Liver (tissue), 9 donors: Measurements from ENCODE around the gene CD163. TPM values are rescaled to one million over a fixed set of nuclear protein-coding genes. Genes with fewer than 3 reads are reported as not detected.

Source experiments
- DNase-seq: peaks from one replicate; pipeline ENCODE4 v3.0.0-alpha.2; 2017; ENCODE audit warnings: low spot score
- H3K27ac ChIP-seq, 2 donors: one replicate each; pipeline ENCODE4 v1.7.0; 2013; ENCODE audit warnings: inconsistent platforms in 2 of 2, low read length in 2 of 2, control low read depth in 1 of 2, low read depth in 1 of 2, mild to moderate bottlenecking in 1 of 2
- H3K27me3 ChIP-seq, 4 donors: one replicate each; pipeline versions ENCODE4 v1.6.1 to v1.7.0; 2013; ENCODE audit warnings: low read length in 3 of 4, inconsistent platforms in 1 of 4, mild to moderate bottlenecking in 1 of 4, moderate library complexity in 1 of 4; ENCODE audit not compliant: control insufficient read depth in 4 of 4, insufficient read depth in 4 of 4
- H3K36me3 ChIP-seq, 4 donors: one replicate each; pipeline versions ENCODE4 v1.6.1 to v1.7.0; 2013; ENCODE audit warnings: low read length in 3 of 4, mild to moderate bottlenecking in 3 of 4, low read depth in 1 of 4, moderate library complexity in 1 of 4; ENCODE audit not compliant: control insufficient read depth in 4 of 4, insufficient read depth in 3 of 4
- H3K4me1 ChIP-seq, 4 donors: one replicate each; pipeline versions ENCODE4 v1.6.1 to v1.7.0; 2013; ENCODE audit warnings: low read length in 3 of 4, mild to moderate bottlenecking in 3 of 4, moderate library complexity in 1 of 4; ENCODE audit not compliant: control insufficient read depth in 4 of 4, insufficient read depth in 4 of 4
- H3K4me3 ChIP-seq, 3 donors: one replicate each; pipeline versions ENCODE4 v1.6.1 to v1.7.0; 2013; ENCODE audit warnings: low read length in 3 of 3, control low read depth in 1 of 3, low read depth in 1 of 3, mild to moderate bottlenecking in 1 of 3
- H3K9ac ChIP-seq, 2 donors: one replicate each; pipeline ENCODE4 v1.7.0; 2013; ENCODE audit warnings: low read length in 2 of 2, mild to moderate bottlenecking in 2 of 2, moderate library complexity in 2 of 2, control low read depth in 1 of 2, low read depth in 1 of 2
- H3K9me3 ChIP-seq, 4 donors: one replicate each; pipeline versions ENCODE4 v1.6.1 to v1.7.0; 2013; ENCODE audit warnings: low read length in 3 of 4; ENCODE audit not compliant: control insufficient read depth in 4 of 4
- FOXA1 ChIP-seq: IDR thresholded peaks from 2 replicates; pipeline ENCODE4 v1.6.1; 2016; ENCODE audit warnings: antibody characterized with exemption
- FOXA2 ChIP-seq: IDR thresholded peaks from 2 replicates; pipeline ENCODE4 v1.6.1; 2016; ENCODE audit warnings: antibody characterized with exemption
- GABPA ChIP-seq, 2 donors: IDR thresholded peaks in 1 of 2; conservative IDR thresholded peaks in 1 of 2; 2 replicates each; pipeline ENCODE4 v1.6.1; 2016; ENCODE audit warnings: antibody characterized with exemption in 2 of 2, mild to moderate bottlenecking in 1 of 2, moderate library complexity in 1 of 2
- HNF4A ChIP-seq, 2 donors: conservative IDR thresholded peaks; 2 replicates each; pipeline ENCODE4 v1.6.1; 2016; ENCODE audit warnings: antibody characterized with exemption in 2 of 2, mild to moderate bottlenecking in 2 of 2
- HNF4G ChIP-seq: IDR thresholded peaks from 2 replicates; pipeline ENCODE4 v1.6.1; 2016; ENCODE audit warnings: antibody characterized with exemption
- NR2F2 ChIP-seq: IDR thresholded peaks from 2 replicates; pipeline ENCODE4 v1.6.1; 2016; ENCODE audit warnings: antibody characterized with exemption
- RXRA ChIP-seq, 2 donors: IDR thresholded peaks; 2 replicates each; pipeline ENCODE4 v1.6.1; 2017 to 2018; ENCODE audit warnings: antibody characterized with exemption in 2 of 2, mild to moderate bottlenecking in 1 of 2
- SP1 ChIP-seq: IDR thresholded peaks from 2 replicates; pipeline ENCODE4 v1.6.1; 2018; ENCODE audit warnings: antibody characterized with exemption, mild to moderate bottlenecking
- TAF1 ChIP-seq: conservative IDR thresholded peaks from 2 replicates; pipeline ENCODE4 v1.6.1; 2016; ENCODE audit warnings: antibody characterized with exemption, mild to moderate bottlenecking
- YY1 ChIP-seq: IDR thresholded peaks from 2 replicates; pipeline ENCODE4 v1.6.1; 2016; ENCODE audit warnings: antibody characterized with exemption, mild to moderate bottlenecking
- WGBS: extraction: QIAGEN DNeasy Blood & Tissue Kit; methylation state at CpG from one replicate; pipeline ENCODE4 v1.1.7; 2013; 5-methylcytosine and 5-hydroxymethylcytosine counted together
- polyA plus RNA-seq, 2 donors: library from polyadenylated mRNA; stranded (reverse) in 1 of 2; unstranded in 1 of 2; fragments of 200-250 nt in 1 of 2; fragments of >200 nt in 1 of 2; fragmentation: Nextera tagmentation in 1 of 2; extraction: Ambion mirVana in 1 of 2; gene quantifications; one replicate each; pipeline versions ENCODE4 v1.2.1 to v1.2.3, GENCODE V29; 2013 to 2015
- total RNA-seq, 2 donors: library from RNA; depleted of rRNA; stranded (reverse); fragments of >200 nt; gene quantifications; one replicate each; pipeline ENCODE4 v1.2.3, GENCODE V29; 2014
- TF ChIP-seq, protein P1 (sequence below): IDR thresholded peaks from 2 replicates; pipeline ENCODE4 v1.6.1; 2016; ENCODE audit warnings: antibody characterized with exemption
- TF ChIP-seq, protein P2 (sequence below): IDR thresholded peaks from 2 replicates; pipeline ENCODE4 v1.6.1; 2016; ENCODE audit warnings: antibody characterized with exemption
- TF ChIP-seq, protein P3 (sequence below): IDR thresholded peaks from 2 replicates; pipeline ENCODE4 v1.6.1; 2016; ENCODE audit warnings: antibody characterized with exemption
- TF ChIP-seq, protein P4 (sequence below): IDR thresholded peaks from 2 replicates; pipeline ENCODE4 v1.6.1; 2016; ENCODE audit warnings: antibody characterized with exemption, mild to moderate bottlenecking
- TF ChIP-seq, protein P5 (sequence below): fragments of 150-350 bp; IDR thresholded peaks from 2 replicates; pipeline ENCODE4 v1.5.1; 2017; ENCODE audit warnings: improper control_type of control experiment, low read depth, low read length; ENCODE audit not compliant: missing input control
- donor health status: healthy.
- donor health status: healthy.
- donor health status: healthy.
- donor health status: healthy.
- donor health status: healthy.

Gene CD163
- total and polyA plus RNA-seq, 4 donors, result 61.1 to 153 (median 90.5) TPM

DNA sequence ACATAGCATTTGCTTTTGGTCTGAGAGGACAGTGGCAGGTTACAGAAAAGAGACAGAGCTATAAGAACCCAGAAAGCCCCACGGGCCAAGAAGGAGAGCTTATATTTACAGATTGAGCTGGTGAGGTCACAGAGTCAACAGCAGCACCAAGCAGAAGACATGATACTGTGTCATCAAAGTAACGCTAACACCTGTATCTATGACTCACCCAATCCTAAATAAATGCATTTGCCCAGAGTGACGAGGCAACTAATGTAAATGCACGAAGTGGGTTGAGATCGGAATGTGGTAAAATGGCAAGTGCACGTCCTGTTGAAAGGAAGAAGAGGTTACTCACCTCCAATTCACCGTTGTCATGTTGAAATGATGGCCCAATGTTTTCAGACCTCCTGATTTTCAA is 52.9 kb downstream of the CD163 start:
- TF ChIP-seq RXRA (IDR thresholded peaks at IDR 0.05) (no peak), GABPA (IDR thresholded peaks at IDR 0.05 in 1 of 2, conservative IDR thresholded peaks at IDR 0.05 in 1 of 2) (no peak), FOXA1 (no peak), HNF4A (conservative IDR thresholded peaks at IDR 0.05) (no peak)
- TF ChIP-seq, protein P1, sequence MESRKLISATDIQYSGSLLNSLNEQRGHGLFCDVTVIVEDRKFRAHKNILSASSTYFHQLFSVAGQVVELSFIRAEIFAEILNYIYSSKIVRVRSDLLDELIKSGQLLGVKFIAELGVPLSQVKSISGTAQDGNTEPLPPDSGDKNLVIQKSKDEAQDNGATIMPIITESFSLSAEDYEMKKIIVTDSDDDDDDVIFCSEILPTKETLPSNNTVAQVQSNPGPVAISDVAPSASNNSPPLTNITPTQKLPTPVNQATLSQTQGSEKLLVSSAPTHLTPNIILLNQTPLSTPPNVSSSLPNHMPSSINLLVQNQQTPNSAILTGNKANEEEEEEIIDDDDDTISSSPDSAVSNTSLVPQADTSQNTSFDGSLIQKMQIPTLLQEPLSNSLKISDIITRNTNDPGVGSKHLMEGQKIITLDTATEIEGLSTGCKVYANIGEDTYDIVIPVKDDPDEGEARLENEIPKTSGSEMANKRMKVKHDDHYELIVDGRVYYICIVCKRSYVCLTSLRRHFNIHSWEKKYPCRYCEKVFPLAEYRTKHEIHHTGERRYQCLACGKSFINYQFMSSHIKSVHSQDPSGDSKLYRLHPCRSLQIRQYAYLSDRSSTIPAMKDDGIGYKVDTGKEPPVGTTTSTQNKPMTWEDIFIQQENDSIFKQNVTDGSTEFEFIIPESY, result no peak
- TF ChIP-seq, protein P2, sequence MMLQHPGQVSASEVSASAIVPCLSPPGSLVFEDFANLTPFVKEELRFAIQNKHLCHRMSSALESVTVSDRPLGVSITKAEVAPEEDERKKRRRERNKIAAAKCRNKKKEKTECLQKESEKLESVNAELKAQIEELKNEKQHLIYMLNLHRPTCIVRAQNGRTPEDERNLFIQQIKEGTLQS, result no peak
- TF ChIP-seq, protein P3, sequence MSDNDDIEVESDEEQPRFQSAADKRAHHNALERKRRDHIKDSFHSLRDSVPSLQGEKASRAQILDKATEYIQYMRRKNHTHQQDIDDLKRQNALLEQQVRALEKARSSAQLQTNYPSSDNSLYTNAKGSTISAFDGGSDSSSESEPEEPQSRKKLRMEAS, result no peak
- no peaks in the 10 kb centered on the region for H3K36me3 ChIP-seq
- no peaks in the 10 kb centered on the region for H3K4me1 ChIP-seq
- no peak overlapping the region for H3K27ac ChIP-seq
- 77% methylated on average over 7 of the region's 7 CpGs for WGBS
- no peaks in the 10 kb centered on the region for H3K27me3 ChIP-seq
- H3K9ac ChIP-seq, result no peak overlapping the region
- no peaks in the 10 kb centered on the region for H3K9me3 ChIP-seq
- no peak for DNase-seq
- no peak overlapping the region for H3K4me3 ChIP-seq

DNA sequence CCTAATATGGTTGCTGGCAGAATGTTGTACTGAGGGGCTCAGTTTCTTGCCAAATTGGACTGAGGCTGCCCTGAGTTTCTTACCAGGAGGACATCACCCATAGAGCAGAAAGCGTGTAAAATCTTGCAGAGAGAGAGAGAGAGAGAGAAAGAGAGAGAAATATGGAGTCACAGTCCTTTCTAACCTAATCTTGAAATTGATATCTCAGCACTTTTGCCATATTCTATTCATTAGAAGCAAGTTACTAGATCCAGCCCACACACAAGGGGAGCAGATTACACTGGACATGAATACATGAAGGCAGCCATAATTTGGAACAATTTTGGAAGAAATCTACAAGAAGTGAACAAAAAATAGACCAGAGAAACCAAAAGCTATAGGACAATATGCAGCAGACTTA is 55.5 kb downstream of the CD163 start:
- Histone ChIP-seq H3K36me3 (no peaks in the 10 kb centered on the region), H3K27me3 (no peaks in the 10 kb centered on the region), H3K4me3 (no peak overlapping the region), H3K9ac (no peak overlapping the region), H3K4me1 (no peaks in the 10 kb centered on the region), H3K9me3 (no peaks in the 10 kb centered on the region), H3K27ac (no peak overlapping the region)
- DNase-seq, result no peak
- WGBS, result 89% methylated on average over 1 of the region's 1 CpG
- TF ChIP-seq HNF4G (no peak), TAF1 (no peak), NR2F2 (no peak), GABPA (IDR thresholded peaks at IDR 0.05 in 1 of 2, conservative IDR thresholded peaks at IDR 0.05 in 1 of 2) (no peak), RXRA (IDR thresholded peaks at IDR 0.05) (no peak), YY1 (no peak), HNF4A (conservative IDR thresholded peaks at IDR 0.05) (no peak), SP1 (no peak), FOXA1 (no peak), FOXA2 (no peak)
- TF ChIP-seq, protein P2, result no peak
- TF ChIP-seq, protein P3, result no peak
- TF ChIP-seq, protein P4, sequence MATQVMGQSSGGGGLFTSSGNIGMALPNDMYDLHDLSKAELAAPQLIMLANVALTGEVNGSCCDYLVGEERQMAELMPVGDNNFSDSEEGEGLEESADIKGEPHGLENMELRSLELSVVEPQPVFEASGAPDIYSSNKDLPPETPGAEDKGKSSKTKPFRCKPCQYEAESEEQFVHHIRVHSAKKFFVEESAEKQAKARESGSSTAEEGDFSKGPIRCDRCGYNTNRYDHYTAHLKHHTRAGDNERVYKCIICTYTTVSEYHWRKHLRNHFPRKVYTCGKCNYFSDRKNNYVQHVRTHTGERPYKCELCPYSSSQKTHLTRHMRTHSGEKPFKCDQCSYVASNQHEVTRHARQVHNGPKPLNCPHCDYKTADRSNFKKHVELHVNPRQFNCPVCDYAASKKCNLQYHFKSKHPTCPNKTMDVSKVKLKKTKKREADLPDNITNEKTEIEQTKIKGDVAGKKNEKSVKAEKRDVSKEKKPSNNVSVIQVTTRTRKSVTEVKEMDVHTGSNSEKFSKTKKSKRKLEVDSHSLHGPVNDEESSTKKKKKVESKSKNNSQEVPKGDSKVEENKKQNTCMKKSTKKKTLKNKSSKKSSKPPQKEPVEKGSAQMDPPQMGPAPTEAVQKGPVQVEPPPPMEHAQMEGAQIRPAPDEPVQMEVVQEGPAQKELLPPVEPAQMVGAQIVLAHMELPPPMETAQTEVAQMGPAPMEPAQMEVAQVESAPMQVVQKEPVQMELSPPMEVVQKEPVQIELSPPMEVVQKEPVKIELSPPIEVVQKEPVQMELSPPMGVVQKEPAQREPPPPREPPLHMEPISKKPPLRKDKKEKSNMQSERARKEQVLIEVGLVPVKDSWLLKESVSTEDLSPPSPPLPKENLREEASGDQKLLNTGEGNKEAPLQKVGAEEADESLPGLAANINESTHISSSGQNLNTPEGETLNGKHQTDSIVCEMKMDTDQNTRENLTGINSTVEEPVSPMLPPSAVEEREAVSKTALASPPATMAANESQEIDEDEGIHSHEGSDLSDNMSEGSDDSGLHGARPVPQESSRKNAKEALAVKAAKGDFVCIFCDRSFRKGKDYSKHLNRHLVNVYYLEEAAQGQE, result no peak
- TF ChIP-seq, protein P1, result no peak
- TF ChIP-seq, protein P5, sequence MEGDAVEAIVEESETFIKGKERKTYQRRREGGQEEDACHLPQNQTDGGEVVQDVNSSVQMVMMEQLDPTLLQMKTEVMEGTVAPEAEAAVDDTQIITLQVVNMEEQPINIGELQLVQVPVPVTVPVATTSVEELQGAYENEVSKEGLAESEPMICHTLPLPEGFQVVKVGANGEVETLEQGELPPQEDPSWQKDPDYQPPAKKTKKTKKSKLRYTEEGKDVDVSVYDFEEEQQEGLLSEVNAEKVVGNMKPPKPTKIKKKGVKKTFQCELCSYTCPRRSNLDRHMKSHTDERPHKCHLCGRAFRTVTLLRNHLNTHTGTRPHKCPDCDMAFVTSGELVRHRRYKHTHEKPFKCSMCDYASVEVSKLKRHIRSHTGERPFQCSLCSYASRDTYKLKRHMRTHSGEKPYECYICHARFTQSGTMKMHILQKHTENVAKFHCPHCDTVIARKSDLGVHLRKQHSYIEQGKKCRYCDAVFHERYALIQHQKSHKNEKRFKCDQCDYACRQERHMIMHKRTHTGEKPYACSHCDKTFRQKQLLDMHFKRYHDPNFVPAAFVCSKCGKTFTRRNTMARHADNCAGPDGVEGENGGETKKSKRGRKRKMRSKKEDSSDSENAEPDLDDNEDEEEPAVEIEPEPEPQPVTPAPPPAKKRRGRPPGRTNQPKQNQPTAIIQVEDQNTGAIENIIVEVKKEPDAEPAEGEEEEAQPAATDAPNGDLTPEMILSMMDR, result no peak
